HepG2 (cell line): ENCODE measurements around the gene NDUFB10. TPM values are rescaled to one million over a fixed set of nuclear protein-coding genes. Genes with fewer than 3 reads are reported as not detected.

Experiments used
- ARNT2 ChIP-seq: sonication (generic); formaldehyde crosslinking; IDR thresholded peaks from 2 replicates; pipeline ENCODE4 v1.8.0; 2022; ENCODE audit warnings: mild to moderate bottlenecking, low read depth, missing genetic modification reagents, moderate library complexity
- DNMT1 ChIP-seq: sonication (generic); formaldehyde crosslinking; IDR thresholded peaks from 2 replicates; pipeline ENCODE4 v1.5.1; 2020; ENCODE audit warnings: mild to moderate bottlenecking, missing genetic modification reagents
- GTF3A ChIP-seq: sonication (generic); formaldehyde crosslinking; conservative IDR thresholded peaks from 2 replicates; pipeline ENCODE4 v1.4.0; 2020; ENCODE audit warnings: mild to moderate bottlenecking, missing genetic modification reagents
- MED1 ChIP-seq: sonication (generic); formaldehyde crosslinking; IDR thresholded peaks from 2 replicates; pipeline ENCODE4 v1.4.0; 2020; ENCODE audit warnings: missing genetic modification reagents
- MTA3 ChIP-seq: sonication (generic); formaldehyde crosslinking; IDR thresholded peaks from 2 replicates; pipeline ENCODE4 v1.4.0; 2020; ENCODE audit warnings: missing genetic modification reagents
- POLR2AphosphoS2 ChIP-seq: IDR thresholded peaks from 2 replicates; pipeline ENCODE4 v1.6.1; 2011; ENCODE audit warnings: low read depth, low read length, improper control_type of control experiment
- RAD51 ChIP-seq: fragments of 450-650 bp; IDR thresholded peaks from 2 replicates; pipeline ENCODE4 v1.6.1; 2016; ENCODE audit warnings: borderline replicate concordance
- SOX5 ChIP-seq: IDR thresholded peaks from 2 replicates; pipeline ENCODE4 v1.6.1; 2016; ENCODE audit warnings: borderline replicate concordance
- YY1 ChIP-seq: IDR thresholded peaks from 2 replicates; pipeline ENCODE4 v1.6.1; 2011; ENCODE audit warnings: low read length, low read depth, moderate library complexity, mild to moderate bottlenecking; ENCODE audit not compliant: insufficient read depth, insufficient replicate concordance
- ZNF121 ChIP-seq: sonication (generic); formaldehyde crosslinking; IDR thresholded peaks from 2 replicates; pipeline ENCODE4 v1.5.0; 2020; ENCODE audit warnings: mild to moderate bottlenecking, missing genetic modification reagents
- ZNF232 ChIP-seq: sonication (generic); formaldehyde crosslinking; IDR thresholded peaks from 2 replicates; pipeline ENCODE4 v1.4.0; 2020; ENCODE audit warnings: missing genetic modification reagents, borderline replicate concordance
- ZNF260 ChIP-seq: sonication (generic); formaldehyde crosslinking; IDR thresholded peaks from 2 replicates; pipeline ENCODE4 v1.4.0; 2020; ENCODE audit warnings: missing genetic modification reagents, low read depth, mild to moderate bottlenecking, borderline replicate concordance
- polyA plus RNA-seq, 8 experiments: library from polyadenylated mRNA; depleted of rRNA in 3 of 8; stranded (reverse) in 7 of 8; unstranded in 1 of 8; fragments of >200 nt; fragmentation: Illumina TruSeq in 4 of 8; extraction: Trizol in 4 of 8; gene quantifications; 2 replicates each; pipeline versions ENCODE4 v1.2.1 to v1.2.3, GENCODE V29; 2011 to 2016; ENCODE audit warnings: low read depth in 4 of 8, missing spikeins in 1 of 8, mixed read lengths in 1 of 8; ENCODE audit not compliant: insufficient read depth in 1 of 8
- total RNA-seq, 5 experiments: library from RNA; depleted of rRNA; stranded (reverse); fragments of >200 nt; fragmentation: Illumina TruSeq; extraction: Trizol; gene quantifications; 2 replicates each; pipeline ENCODE4 v1.2.3, GENCODE V29; 2016; ENCODE audit warnings: low read depth in 1 of 5
- TF ChIP-seq, protein P1 (sequence below): sonication (generic); formaldehyde crosslinking; IDR thresholded peaks from 2 replicates; pipeline ENCODE4 v1.4.0; 2020; ENCODE audit warnings: missing genetic modification reagents
- TF ChIP-seq, protein P2 (sequence below): sonication (generic); formaldehyde crosslinking; IDR thresholded peaks from 2 replicates; pipeline ENCODE4 v1.5.1; 2020; ENCODE audit warnings: mild to moderate bottlenecking, missing genetic modification reagents, borderline replicate concordance
- TF ChIP-seq, protein P3 (sequence below): IDR thresholded peaks from 2 replicates; pipeline ENCODE4 v1.6.1; 2016; ENCODE audit warnings: missing genetic modification reagents, missing compliant biosample characterization
- TF ChIP-seq, protein P4 (sequence below): sonication (generic); formaldehyde crosslinking; IDR thresholded peaks from 2 replicates; pipeline ENCODE4 v1.4.0; 2020; ENCODE audit warnings: low read depth, missing genetic modification reagents
- TF ChIP-seq, protein P5 (sequence below): IDR thresholded peaks from 2 replicates; pipeline ENCODE4 v1.4.0; 2020; ENCODE audit warnings: mild to moderate bottlenecking, missing genetic modification reagents

Gene NDUFB10
- total and polyA plus RNA-seq, 2 of the 13 experiments (the other 11 are each of a cell fraction or from before 2014, with no cell fraction given): 68.6 to 157 TPM

DNA sequence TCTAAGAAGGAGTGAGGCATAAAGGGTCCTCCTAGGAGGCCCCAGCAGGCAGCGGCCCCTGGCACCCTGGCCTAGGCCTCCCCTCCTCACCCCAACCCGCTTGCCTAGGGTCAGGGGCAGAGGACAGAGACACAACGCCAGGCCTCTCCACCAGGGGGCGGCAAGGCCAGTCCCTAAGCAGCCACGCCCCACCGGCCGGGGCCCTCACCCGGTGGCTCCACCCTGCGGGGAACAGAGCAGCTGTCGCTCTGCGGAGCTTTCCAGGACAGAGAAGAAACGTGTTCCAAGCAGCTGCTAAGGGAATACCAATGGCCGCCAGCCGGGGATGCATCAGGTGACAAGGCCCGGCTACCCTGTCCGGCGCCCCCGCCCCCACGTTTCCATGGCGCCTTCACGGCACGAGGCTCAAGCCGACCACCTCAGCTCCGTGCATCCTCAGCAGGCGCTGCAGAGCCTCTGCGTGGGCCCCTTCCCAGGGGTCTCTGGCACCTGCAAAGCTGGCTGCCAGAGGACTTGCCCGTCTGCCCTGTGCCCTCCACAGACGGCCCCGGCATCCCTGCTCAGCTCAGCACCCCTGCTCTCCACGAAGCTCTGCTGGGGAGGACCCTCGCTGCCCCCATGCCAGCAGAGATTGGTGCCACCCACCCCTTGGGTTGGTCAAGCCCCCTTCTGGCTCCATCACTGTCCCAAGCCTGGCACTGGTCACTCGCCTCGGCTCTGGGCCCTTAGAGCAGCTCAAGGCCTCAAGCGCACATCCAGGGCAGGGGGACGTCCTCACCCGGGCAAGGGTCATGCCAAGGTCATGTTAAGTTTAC, 44.7 kb downstream of the NDUFB10 start (continued):
- TF ChIP-seq GTF3A (CRISPR knock-in tag): no peak
- TF ChIP-seq ZNF260: no peak
- peak; percentile 47 for TF ChIP-seq MED1 (CRISPR knock-in tag)
- TF ChIP-seq ZNF121 (CRISPR knock-in tag): no peak
- TF ChIP-seq, protein P1, sequence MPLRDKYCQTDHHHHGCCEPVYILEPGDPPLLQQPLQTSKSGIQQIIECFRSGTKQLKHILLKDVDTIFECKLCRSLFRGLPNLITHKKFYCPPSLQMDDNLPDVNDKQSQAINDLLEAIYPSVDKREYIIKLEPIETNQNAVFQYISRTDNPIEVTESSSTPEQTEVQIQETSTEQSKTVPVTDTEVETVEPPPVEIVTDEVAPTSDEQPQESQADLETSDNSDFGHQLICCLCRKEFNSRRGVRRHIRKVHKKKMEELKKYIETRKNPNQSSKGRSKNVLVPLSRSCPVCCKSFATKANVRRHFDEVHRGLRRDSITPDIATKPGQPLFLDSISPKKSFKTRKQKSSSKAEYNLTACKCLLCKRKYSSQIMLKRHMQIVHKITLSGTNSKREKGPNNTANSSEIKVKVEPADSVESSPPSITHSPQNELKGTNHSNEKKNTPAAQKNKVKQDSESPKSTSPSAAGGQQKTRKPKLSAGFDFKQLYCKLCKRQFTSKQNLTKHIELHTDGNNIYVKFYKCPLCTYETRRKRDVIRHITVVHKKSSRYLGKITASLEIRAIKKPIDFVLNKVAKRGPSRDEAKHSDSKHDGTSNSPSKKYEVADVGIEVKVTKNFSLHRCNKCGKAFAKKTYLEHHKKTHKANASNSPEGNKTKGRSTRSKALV (CRISPR knock-in tag): peak; percentile 65; the same call in 1 of the 2 replicates
- TF ChIP-seq ARNT2 (CRISPR knock-in tag): 0 out of 2 replicates have a peak, but pooled peaks have one; percentile 37
- TF ChIP-seq MTA3 (CRISPR knock-in tag): no peak
- no peak for TF ChIP-seq RAD51
- TF ChIP-seq, protein P2, sequence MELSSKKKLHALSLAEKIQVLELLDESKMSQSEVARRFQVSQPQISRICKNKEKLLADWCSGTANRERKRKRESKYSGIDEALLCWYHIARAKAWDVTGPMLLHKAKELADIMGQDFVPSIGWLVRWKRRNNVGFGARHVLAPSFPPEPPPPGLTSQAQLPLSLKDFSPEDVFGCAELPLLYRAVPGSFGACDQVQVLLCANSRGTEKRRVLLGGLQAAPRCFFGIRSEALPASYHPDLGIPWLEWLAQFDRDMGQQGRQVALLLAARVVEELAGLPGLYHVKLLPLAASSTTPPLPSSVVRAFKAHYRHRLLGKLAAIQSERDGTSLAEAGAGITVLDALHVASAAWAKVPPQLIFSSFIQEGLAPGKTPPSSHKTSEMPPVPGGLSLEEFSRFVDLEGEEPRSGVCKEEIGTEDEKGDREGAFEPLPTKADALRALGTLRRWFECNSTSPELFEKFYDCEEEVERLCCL (CRISPR knock-in tag): no peak
- TF ChIP-seq YY1: peak; percentile 82
- no peak for TF ChIP-seq DNMT1
- TF ChIP-seq ZNF232 (CRISPR knock-in tag): peak; percentile 20; the same call in 1 of the 2 replicates
- TF ChIP-seq, protein P3, sequence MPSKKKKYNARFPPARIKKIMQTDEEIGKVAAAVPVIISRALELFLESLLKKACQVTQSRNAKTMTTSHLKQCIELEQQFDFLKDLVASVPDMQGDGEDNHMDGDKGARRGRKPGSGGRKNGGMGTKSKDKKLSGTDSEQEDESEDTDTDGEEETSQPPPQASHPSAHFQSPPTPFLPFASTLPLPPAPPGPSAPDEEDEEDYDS (CRISPR knock-in tag): peak; percentile 55; the same call in 1 of the 2 replicates
- TF ChIP-seq, protein P4, sequence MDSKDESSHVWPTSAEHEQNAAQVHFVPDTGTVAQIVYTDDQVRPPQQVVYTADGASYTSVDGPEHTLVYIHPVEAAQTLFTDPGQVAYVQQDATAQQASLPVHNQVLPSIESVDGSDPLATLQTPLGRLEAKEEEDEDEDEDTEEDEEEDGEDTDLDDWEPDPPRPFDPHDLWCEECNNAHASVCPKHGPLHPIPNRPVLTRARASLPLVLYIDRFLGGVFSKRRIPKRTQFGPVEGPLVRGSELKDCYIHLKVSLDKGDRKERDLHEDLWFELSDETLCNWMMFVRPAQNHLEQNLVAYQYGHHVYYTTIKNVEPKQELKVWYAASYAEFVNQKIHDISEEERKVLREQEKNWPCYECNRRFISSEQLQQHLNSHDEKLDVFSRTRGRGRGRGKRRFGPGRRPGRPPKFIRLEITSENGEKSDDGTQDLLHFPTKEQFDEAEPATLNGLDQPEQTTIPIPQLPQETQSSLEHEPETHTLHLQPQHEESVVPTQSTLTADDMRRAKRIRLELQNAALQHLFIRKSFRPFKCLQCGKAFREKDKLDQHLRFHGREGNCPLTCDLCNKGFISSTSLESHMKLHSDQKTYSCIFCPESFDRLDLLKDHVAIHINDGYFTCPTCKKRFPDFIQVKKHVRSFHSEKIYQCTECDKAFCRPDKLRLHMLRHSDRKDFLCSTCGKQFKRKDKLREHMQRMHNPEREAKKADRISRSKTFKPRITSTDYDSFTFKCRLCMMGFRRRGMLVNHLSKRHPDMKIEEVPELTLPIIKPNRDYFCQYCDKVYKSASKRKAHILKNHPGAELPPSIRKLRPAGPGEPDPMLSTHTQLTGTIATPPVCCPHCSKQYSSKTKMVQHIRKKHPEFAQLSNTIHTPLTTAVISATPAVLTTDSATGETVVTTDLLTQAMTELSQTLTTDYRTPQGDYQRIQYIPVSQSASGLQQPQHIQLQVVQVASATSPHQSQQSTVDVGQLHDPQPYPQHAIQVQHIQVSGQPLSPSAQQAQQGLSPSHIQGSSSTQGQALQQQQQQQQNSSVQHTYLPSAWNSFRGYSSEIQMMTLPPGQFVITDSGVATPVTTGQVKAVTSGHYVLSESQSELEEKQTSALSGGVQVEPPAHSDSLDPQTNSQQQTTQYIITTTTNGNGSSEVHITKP (CRISPR knock-in tag): peak; percentile 15; the same call in 1 of the 2 replicates
- peak; percentile 43; the same call in 1 of the 2 replicates for TF ChIP-seq SOX5 (CRISPR knock-in tag)
- TF ChIP-seq, protein P5, sequence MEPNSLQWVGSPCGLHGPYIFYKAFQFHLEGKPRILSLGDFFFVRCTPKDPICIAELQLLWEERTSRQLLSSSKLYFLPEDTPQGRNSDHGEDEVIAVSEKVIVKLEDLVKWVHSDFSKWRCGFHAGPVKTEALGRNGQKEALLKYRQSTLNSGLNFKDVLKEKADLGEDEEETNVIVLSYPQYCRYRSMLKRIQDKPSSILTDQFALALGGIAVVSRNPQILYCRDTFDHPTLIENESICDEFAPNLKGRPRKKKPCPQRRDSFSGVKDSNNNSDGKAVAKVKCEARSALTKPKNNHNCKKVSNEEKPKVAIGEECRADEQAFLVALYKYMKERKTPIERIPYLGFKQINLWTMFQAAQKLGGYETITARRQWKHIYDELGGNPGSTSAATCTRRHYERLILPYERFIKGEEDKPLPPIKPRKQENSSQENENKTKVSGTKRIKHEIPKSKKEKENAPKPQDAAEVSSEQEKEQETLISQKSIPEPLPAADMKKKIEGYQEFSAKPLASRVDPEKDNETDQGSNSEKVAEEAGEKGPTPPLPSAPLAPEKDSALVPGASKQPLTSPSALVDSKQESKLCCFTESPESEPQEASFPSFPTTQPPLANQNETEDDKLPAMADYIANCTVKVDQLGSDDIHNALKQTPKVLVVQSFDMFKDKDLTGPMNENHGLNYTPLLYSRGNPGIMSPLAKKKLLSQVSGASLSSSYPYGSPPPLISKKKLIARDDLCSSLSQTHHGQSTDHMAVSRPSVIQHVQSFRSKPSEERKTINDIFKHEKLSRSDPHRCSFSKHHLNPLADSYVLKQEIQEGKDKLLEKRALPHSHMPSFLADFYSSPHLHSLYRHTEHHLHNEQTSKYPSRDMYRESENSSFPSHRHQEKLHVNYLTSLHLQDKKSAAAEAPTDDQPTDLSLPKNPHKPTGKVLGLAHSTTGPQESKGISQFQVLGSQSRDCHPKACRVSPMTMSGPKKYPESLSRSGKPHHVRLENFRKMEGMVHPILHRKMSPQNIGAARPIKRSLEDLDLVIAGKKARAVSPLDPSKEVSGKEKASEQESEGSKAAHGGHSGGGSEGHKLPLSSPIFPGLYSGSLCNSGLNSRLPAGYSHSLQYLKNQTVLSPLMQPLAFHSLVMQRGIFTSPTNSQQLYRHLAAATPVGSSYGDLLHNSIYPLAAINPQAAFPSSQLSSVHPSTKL: peak; percentile 41; the same call in 1 of the 2 replicates
- TF ChIP-seq POLR2AphosphoS2: no peak
